ENCODE measurements around the gene RNF19B.

The RNF19B gene

DNA sequence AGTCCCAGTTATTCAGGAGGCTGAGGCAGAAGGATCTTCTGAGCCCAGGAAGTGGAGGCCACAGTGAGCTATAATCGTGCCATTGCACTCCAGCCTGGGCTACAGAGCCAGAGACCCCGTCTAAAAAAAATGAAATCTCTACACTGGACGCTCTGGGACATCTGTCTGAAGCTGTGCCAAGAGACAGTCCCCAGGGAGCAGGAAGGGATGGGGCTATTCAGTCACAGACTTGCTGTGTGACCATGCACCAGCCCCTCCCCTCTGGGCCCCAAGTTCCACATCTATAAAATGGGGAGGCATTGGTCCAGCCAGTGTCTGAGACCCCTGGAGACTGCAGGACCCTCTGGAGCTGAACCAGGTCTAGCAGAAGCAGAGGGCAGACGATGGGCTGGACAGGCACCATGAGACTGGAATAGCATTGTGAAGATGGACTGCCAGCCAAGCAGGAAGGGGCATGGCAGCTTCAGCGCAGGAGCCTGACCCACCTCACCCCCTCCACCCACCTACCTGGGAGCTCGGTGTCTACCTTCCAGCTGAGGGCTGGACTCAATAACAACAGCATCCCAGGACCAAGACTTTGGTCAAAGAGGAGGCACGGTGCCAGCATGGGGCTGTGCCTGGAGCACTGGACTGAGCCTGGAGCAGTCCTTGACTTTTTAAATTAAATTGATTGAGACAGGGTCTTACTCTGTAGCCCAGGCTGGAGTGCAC is 64.9 kb downstream of the RNF19B start:
- H3K4me3 ChIP-seq (replicated peaks in 1 of 2; ENCODE audit: low read depth in 2 of 2, low read length in 2 of 2) = no peak overlapping the region
- DNase-seq (ENCODE audit: low read depth in 2 of 2) = no peak
- TF ChIP-seq CTCF (IDR thresholded peaks at IDR 0.05; ENCODE audit: low read depth, low read length) = no peak

- no peak for TF ChIP-seq CTCF (IDR thresholded peaks at IDR 0.05; ENCODE audit: low read depth, low read length)
- no peak for DNase-seq (ENCODE audit: low read depth in 2 of 2)
- no peak overlapping the region for H3K4me3 ChIP-seq (replicated peaks in 1 of 2; ENCODE audit: low read depth in 2 of 2, low read length in 2 of 2)
Measured at GRCh38 chr1:32898958-32899357, 65.7 kb downstream of the RNF19B start.

GRCh38 chr1:32898056-32898455 is 66.6 kb downstream of the RNF19B start:
- no peak overlapping the region for H3K4me3 ChIP-seq (replicated peaks in 1 of 2; ENCODE audit: low read depth in 2 of 2, low read length in 2 of 2)
- no peak for DNase-seq (ENCODE audit: low read depth in 2 of 2)
- no peak for TF ChIP-seq CTCF (IDR thresholded peaks at IDR 0.05; ENCODE audit: low read depth, low read length)

DNA sequence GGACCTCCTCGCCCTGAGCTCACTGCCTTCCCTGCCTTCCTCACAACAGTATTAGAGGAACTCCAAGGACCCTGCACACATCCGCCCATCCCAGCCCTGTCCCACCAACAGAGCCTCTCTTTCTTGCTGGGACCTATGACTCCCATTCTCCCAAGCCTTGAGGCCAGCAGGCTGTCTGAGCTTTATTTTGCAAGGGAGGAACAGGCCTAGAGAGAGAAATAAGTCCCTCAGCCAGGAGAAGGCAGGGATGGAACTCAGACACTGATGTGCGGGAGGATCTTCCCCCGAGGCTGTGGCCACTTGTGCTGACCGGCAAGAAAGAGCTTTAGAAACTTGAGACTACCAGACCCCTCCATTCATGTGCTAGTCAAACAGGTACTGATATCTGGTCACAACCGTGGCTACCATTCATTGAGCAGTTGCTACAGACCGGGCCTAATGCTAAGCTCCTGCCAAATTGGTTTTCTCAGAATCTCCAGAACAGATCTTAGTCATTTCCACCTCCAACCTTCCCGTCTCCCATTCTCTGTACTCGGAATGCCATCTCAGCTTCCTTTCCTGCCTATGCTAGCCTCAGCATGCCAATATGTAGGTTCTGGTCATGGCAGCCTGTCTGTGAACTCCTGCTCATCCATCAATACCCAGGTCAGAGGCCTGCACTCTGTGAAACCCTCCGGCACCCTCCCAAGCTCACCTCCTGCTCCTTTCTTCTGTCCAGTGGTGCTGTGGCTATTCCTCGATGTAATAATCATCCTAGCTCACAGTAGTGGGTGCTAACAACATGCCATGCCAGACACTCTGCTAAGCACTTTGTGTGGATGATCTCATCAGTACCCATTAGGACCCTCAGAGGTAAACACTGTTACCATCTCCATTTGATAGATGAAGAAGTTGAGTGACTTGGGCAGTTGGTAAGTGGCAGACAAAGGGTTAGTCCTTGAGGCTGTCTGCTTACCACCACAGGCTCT is 67.2 kb downstream of the RNF19B start:
- DNase-seq (ENCODE audit: low read depth in 2 of 2) = no peak
- TF ChIP-seq CTCF (IDR thresholded peaks at IDR 0.05; ENCODE audit: low read depth, low read length) = no peak
- H3K4me3 ChIP-seq (replicated peaks in 1 of 2; ENCODE audit: low read depth in 2 of 2, low read length in 2 of 2) = no peak overlapping the region

DNA sequence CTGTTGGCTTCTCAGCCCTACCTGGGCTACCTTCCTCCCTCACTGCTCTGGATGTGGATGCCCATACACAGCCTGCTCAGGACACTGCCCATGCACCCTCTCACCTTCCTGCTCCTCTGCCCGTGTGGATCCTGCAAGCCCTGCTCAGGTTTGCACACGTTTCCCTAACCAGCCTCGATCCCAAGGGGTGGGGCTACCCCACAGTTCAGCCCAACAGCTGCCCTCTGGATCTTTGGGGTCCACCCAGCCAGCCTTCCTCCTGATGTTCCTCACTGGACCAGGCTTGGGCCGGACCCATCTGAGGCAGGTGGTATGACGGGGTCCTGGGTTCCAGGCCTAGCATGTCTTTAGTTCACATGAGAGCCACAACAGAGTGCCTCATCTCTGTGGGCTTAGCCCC is 68.2 kb downstream of the RNF19B start:
- H3K4me3 ChIP-seq (replicated peaks in 1 of 2; ENCODE audit: low read depth in 2 of 2, low read length in 2 of 2) = no peak overlapping the region
- DNase-seq (ENCODE audit: low read depth in 2 of 2) = no peak
- TF ChIP-seq CTCF (IDR thresholded peaks at IDR 0.05; ENCODE audit: low read depth, low read length) = no peak

DNA sequence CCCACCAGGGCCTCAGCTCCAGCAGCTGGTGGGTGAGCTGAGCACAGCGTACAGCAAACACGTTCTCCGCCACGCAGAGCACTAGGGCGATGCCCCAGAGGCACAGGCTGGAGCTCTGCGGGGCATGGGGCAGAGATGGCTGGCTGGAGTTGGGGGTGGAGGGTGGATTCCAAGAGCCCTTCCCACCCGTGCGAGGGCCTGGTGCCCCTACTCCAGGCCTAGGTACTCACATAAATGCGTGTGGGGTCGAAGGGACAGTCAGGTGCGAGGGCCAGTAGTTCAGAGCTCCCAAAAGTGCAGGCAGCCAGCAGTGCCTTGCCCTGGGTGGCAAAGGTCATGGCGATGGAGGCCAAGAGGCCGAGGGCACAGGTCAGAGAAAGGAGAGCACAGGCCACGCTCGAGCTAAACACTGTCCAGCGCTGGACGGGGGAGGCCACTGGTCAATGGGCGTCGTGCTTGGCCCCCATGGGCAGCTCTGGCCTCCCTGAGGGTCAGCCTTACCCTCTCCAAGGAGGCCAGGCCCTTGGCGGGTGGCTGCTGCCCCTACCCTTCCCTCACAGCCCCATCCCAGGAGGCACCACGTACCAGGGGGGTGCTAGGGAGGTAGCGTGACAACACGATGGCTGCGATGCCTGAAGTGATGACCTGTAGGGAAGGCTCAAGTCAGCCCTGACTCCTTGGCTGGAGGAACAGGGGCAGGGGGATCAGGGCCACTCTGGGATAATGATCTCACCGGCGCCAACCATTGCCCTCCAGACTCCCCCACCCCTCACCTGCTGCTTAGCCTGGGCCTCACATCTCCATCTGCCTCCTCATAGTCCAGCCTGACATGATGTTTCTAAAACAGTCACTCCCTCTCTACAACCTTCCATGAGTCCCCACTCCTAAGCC is 69.0 kb downstream of the RNF19B start:
- H3K4me3 ChIP-seq (replicated peaks in 1 of 2; ENCODE audit: low read depth in 2 of 2, low read length in 2 of 2) = no peak overlapping the region
- DNase-seq (ENCODE audit: low read depth in 2 of 2) = no peak
- TF ChIP-seq CTCF (IDR thresholded peaks at IDR 0.05; ENCODE audit: low read depth, low read length) = no peak

All from cardiac fibroblast (primary cell).